Astrocyte (in vitro differentiated cells and primary cell): Measurements from ENCODE around the gene FDX2. TPM values are rescaled to one million over a fixed set of nuclear protein-coding genes. Genes with fewer than 3 reads are reported as not detected.
A peak's percentile ranks its signal among the peaks of the same experiment; 100 is the strongest.

ENCODE experiments used
- DNase-seq: peaks from one replicate; pipeline ENCODE4 v3.0.0-alpha.2; 2010; ENCODE audit warnings: low read depth
- FAIRE-seq: peaks from 2 replicates; lab custom pipeline; 2011; peaks lifted over from hg19 to GRCh38; lab: Jason Lieb, UNC
- H2AFZ ChIP-seq: 2 replicates; pipeline ENCODE4 v1.6.0; 2012; ENCODE audit warnings: low read depth, low read length, inconsistent platforms
- H3K27ac ChIP-seq: 2 replicates; pipeline ENCODE4 v1.5.1; 2011; ENCODE audit warnings: low read depth, low read length, inconsistent platforms
- H3K27me3 ChIP-seq: 2 replicates; pipeline ENCODE4 v1.6.0; 2011; ENCODE audit warnings: low read length, inconsistent platforms; ENCODE audit not compliant: insufficient read depth
- H3K36me3 ChIP-seq: 2 replicates; pipeline ENCODE4 v1.5.1; 2011; ENCODE audit warnings: low read length, inconsistent platforms; ENCODE audit not compliant: insufficient read depth
- H3K4me1 ChIP-seq: 2 replicates; pipeline ENCODE4 v1.5.1; 2011; ENCODE audit warnings: low read length, inconsistent platforms; ENCODE audit not compliant: insufficient read depth
- H3K4me2 ChIP-seq: 2 replicates; pipeline ENCODE4 v1.6.0; 2012; ENCODE audit warnings: low read length, inconsistent platforms
- H3K4me3 ChIP-seq: 2 replicates; pipeline ENCODE4 v1.5.1; 2011; ENCODE audit warnings: low read depth, mild to moderate bottlenecking, low read length, inconsistent platforms; ENCODE audit not compliant: insufficient read depth
- H3K79me2 ChIP-seq: 2 replicates; pipeline ENCODE4 v1.6.0; 2012; ENCODE audit warnings: mild to moderate bottlenecking, low read length, inconsistent platforms; ENCODE audit not compliant: insufficient read depth
- H3K9ac ChIP-seq: 2 replicates; pipeline ENCODE4 v1.6.0; 2012; ENCODE audit warnings: mild to moderate bottlenecking, low read length, inconsistent platforms
- H3K9me3 ChIP-seq: 2 replicates; pipeline ENCODE4 v1.5.1; 2012; ENCODE audit warnings: low read depth, mild to moderate bottlenecking, low read length, inconsistent platforms; ENCODE audit not compliant: insufficient read depth
- H4K20me1 ChIP-seq: 2 replicates; pipeline ENCODE4 v1.6.0; 2012; ENCODE audit warnings: low read length, inconsistent platforms; ENCODE audit not compliant: insufficient read depth
- H3K27ac Mint-ChIP-seq: one replicate; pipeline ENCODE4 v1.8.0; 2021; ENCODE audit warnings: mild to moderate bottlenecking, mixed read lengths; ENCODE audit not compliant: unreplicated experiment
- H3K27me3 Mint-ChIP-seq: one replicate; pipeline ENCODE4 v1.8.0; 2021; ENCODE audit warnings: low read depth, mixed read lengths; ENCODE audit not compliant: unreplicated experiment
- H3K36me3 Mint-ChIP-seq: one replicate; pipeline ENCODE4 v1.8.0; 2021; ENCODE audit warnings: low read depth, mixed read lengths; ENCODE audit not compliant: unreplicated experiment
- H3K4me1 Mint-ChIP-seq: one replicate; pipeline ENCODE4 v1.8.0; 2021; ENCODE audit warnings: low read depth, mixed read lengths; ENCODE audit not compliant: unreplicated experiment
- H3K4me3 Mint-ChIP-seq: one replicate; pipeline ENCODE4 v1.8.0; 2021; ENCODE audit warnings: mild to moderate bottlenecking, moderate library complexity, mixed read lengths; ENCODE audit not compliant: unreplicated experiment
- H3K9me3 Mint-ChIP-seq: one replicate; pipeline ENCODE4 v1.8.0; 2021; ENCODE audit warnings: mild to moderate bottlenecking, mixed read lengths; ENCODE audit not compliant: unreplicated experiment
- CTCF ChIP-seq: IDR thresholded peaks from 2 replicates; pipeline ENCODE4 v1.5.1; 2011; ENCODE audit warnings: low read depth, mild to moderate bottlenecking, inconsistent platforms, low read length, moderate library complexity; ENCODE audit not compliant: insufficient read depth
- EZH2 ChIP-seq: IDR thresholded peaks from 2 replicates; pipeline ENCODE4 v1.6.1; 2012; ENCODE audit warnings: mild to moderate bottlenecking, low read length, inconsistent platforms; ENCODE audit not compliant: insufficient read depth
- total RNA-seq: library from RNA; stranded (reverse); gene quantifications from 2 replicates; pipeline ENCODE4 v1.2.1, GENCODE V29; 2021

The FDX2 gene
- total RNA-seq, 1 donor from 2014 or later, result 24.4 TPM

DNA sequence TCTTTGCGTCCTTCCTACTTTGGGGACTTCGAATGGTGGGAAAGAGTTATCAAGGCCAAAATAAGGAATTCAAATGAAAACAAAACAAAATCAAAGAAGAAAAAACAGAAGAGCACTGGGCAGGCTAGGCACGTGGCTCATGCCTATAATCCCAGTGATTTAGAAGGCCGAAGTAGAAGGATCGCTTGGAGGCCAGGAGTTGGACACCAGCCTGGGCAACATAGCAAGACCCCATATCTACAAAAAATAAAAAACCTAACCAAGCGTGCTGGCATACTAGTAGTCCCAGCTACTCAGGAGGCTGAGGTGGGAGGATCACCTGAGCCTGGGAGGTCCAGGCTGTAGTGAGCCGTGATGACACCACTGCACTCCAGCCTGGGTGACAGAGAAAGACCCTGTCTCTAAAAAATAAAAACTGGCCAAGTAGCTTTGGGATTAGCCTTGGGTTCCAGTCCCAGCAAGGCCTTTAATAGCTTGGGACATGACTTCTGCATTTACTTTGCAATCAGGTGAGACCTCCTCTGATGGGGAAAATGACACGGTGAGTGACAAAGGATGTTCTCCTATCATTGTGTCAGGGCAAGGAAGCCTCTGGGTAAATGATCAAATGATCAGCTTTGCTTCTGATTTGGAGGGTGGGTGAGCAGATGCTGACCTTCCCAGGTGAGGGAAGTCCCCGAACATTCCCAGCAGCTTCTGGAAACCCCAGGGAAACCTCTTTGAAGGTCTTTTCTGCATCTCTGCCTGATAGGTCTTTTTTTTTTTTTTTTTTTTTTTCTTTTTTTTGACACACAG, 37.8 kb downstream of the FDX2 start:
- H3K4me3 Mint-ChIP-seq, result no peak overlapping the region
- TF ChIP-seq CTCF (no peak), EZH2 (no peak)
- no peaks in the 10 kb centered on the region for H3K9me3 Mint-ChIP-seq
- H3K9me3 ChIP-seq, result no peaks in the 10 kb centered on the region
- no peaks in the 10 kb centered on the region for H3K36me3 ChIP-seq
- no peaks in the 10 kb centered on the region for H4K20me1 ChIP-seq
- no peaks in the 10 kb centered on the region for H3K36me3 Mint-ChIP-seq
- H3K4me3 ChIP-seq, result no peak overlapping the region
- no peak overlapping the region for H3K9ac ChIP-seq
- no peak overlapping the region for H3K27ac Mint-ChIP-seq
- no peak overlapping the region for H2AFZ ChIP-seq
- H3K27me3 Mint-ChIP-seq, result peaks cover 23% of the 10 kb centered on the region
- H3K79me2 ChIP-seq, result no peaks in the 10 kb centered on the region
- no peak overlapping the region for H3K4me2 ChIP-seq
- FAIRE-seq (no peak), DNase-seq (no peak)
- no peaks in the 10 kb centered on the region for H3K4me1 Mint-ChIP-seq
- peaks cover 4% of the 10 kb centered on the region for H3K27me3 ChIP-seq
- no peak overlapping the region for H3K27ac ChIP-seq
- H3K4me1 ChIP-seq, result no peaks in the 10 kb centered on the region

DNA sequence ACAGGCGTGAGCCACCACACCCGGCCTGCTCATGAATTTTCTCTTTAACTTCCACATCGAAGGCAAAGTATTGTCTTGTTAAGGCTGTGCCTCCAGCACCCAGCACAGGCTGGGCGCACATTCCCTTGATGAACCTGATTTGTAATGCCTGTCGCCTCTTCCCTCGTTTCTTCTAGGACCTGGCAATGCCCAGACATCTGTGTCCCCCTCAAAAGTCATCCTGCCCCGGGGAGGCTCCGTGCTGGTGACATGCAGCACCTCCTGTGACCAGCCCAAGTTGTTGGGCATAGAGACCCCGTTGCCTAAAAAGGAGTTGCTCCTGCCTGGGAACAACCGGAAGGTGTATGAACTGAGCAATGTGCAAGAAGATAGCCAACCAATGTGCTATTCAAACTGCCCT, 41.2 kb downstream of the FDX2 start:
- Histone ChIP-seq H3K9ac (no peak overlapping the region), H3K4me2 (no peak overlapping the region), H3K9me3 (no peaks in the 10 kb centered on the region), H3K36me3 (no peaks in the 10 kb centered on the region), H3K27me3 (peaks cover 13% of the 10 kb centered on the region), H3K4me3 (no peak overlapping the region), H3K4me1 (peaks cover 11% of the 10 kb centered on the region), H4K20me1 (no peaks in the 10 kb centered on the region), H2AFZ (no peak overlapping the region), H3K27ac (no peak overlapping the region), H3K79me2 (no peaks in the 10 kb centered on the region)
- no peak overlapping the region for H3K27ac Mint-ChIP-seq
- H3K9me3 Mint-ChIP-seq, result no peaks in the 10 kb centered on the region
- H3K4me1 Mint-ChIP-seq, result no peaks in the 10 kb centered on the region
- DNase-seq (no peak), FAIRE-seq (no peak)
- H3K4me3 Mint-ChIP-seq, result no peak overlapping the region
- H3K27me3 Mint-ChIP-seq, result peaks cover 29% of the 10 kb centered on the region
- no peaks in the 10 kb centered on the region for H3K36me3 Mint-ChIP-seq
- TF ChIP-seq CTCF (no peak), EZH2 (no peak)

- TF ChIP-seq CTCF, result no peak
- no peak for TF ChIP-seq EZH2
- no peaks in the 10 kb centered on the region for H3K9me3 ChIP-seq
- H3K27ac ChIP-seq, result no peak overlapping the region
- no peak overlapping the region for H3K4me3 ChIP-seq
- peak overlapping the region; percentile 76 for H3K4me2 ChIP-seq
- H3K36me3 ChIP-seq, result no peaks in the 10 kb centered on the region
- no peaks in the 10 kb centered on the region for H4K20me1 ChIP-seq
- DNase-seq (no peak), FAIRE-seq (no peak)
- no peak overlapping the region for H3K27ac Mint-ChIP-seq
- H3K27me3 Mint-ChIP-seq, result peaks cover 25% of the 10 kb centered on the region
- no peaks in the 10 kb centered on the region for H3K9me3 Mint-ChIP-seq
- H3K27me3 ChIP-seq, result peaks cover 13% of the 10 kb centered on the region
- peaks cover 12% of the 10 kb centered on the region for H3K4me1 ChIP-seq
- no peaks in the 10 kb centered on the region for H3K4me1 Mint-ChIP-seq
- H2AFZ ChIP-seq, result no peak overlapping the region
- no peaks in the 10 kb centered on the region for H3K36me3 Mint-ChIP-seq
- no peak overlapping the region for H3K9ac ChIP-seq
- H3K79me2 ChIP-seq, result no peaks in the 10 kb centered on the region
- H3K4me3 Mint-ChIP-seq, result peak overlapping the region; percentile 34
Observed at GRCh38 chr19:10271543-10272086, 44.2 kb downstream of the FDX2 start.
